Naive thymus-derived CD4-positive, alpha-beta T cell (primary cell): ENCODE results near the gene SHB. TPM values are rescaled to one million over a fixed set of nuclear protein-coding genes. Genes with fewer than 3 reads are reported as not detected.

ENCODE experiments used
- ATAC-seq: fragments of 150-1000 bp; cut with Tn5 transposase; 2 replicates; pipeline ENCODE4 v1.10.0; 2021; ENCODE audit warnings: mild to moderate bottlenecking, moderate library complexity
- CTCF ChIA-PET: fragments of 350-600 bp; sonication (Branson Sonifier 250); formaldehyde crosslinking; loops from one replicate; lab custom pipeline; 2021; ENCODE audit warnings: antibody characterized with exemption; lab: Charles Lee
- POLR2A ChIA-PET: fragments of 350-600 bp; sonication (Branson Sonifier 250); formaldehyde crosslinking; loops from one replicate; lab custom pipeline; 2021; ENCODE audit warnings: antibody characterized with exemption, inconsistent platforms; lab: Charles Lee
- DNase-seq, 9 donors: peaks; one replicate each; pipeline versions ENCODE4 v3.0.0 to v3.0.0-alpha.2; 2020 to 2022; ENCODE audit warnings: mixed read lengths in 1 of 9
- H3K27ac ChIP-seq: one replicate; pipeline ENCODE4 v1.7.0; 2013; ENCODE audit warnings: mild to moderate bottlenecking, low read depth, low read length, moderate library complexity
- H3K27me3 ChIP-seq, 2 donors: one replicate each; pipeline ENCODE4 v1.7.0; 2013; ENCODE audit warnings: low read length in 2 of 2, mild to moderate bottlenecking in 2 of 2, moderate library complexity in 2 of 2; ENCODE audit not compliant: control insufficient read depth in 2 of 2, insufficient read depth in 2 of 2
- H3K36me3 ChIP-seq, 3 experiments: 1 replicate in 2 of 3; 2 replicates in 1 of 3; pipeline ENCODE4 v1.7.0; 2013; ENCODE audit warnings: low read length in 3 of 3, mild to moderate bottlenecking in 3 of 3, moderate library complexity in 1 of 3; ENCODE audit not compliant: insufficient read depth in 3 of 3, control insufficient read depth in 2 of 3
- H3K4me1 ChIP-seq, 2 donors: one replicate each; pipeline ENCODE4 v1.7.0; 2013; ENCODE audit warnings: low read length in 2 of 2, mild to moderate bottlenecking in 2 of 2, moderate library complexity in 1 of 2; ENCODE audit not compliant: control insufficient read depth in 2 of 2, insufficient read depth in 2 of 2
- H3K4me3 ChIP-seq: 2 replicates; pipeline ENCODE4 v1.7.0; 2013; ENCODE audit warnings: mild to moderate bottlenecking, low read length
- H3K9me3 ChIP-seq, 3 experiments: 1 replicate in 2 of 3; 2 replicates in 1 of 3; pipeline ENCODE4 v1.7.0; 2013; ENCODE audit warnings: low read length in 3 of 3; ENCODE audit not compliant: control insufficient read depth in 2 of 3
- H3K27ac Mint-ChIP-seq, 9 donors: one replicate each; pipeline ENCODE4 v1.8.0; 2020 to 2022; ENCODE audit warnings: mixed read lengths in 9 of 9, mild to moderate bottlenecking in 8 of 9, moderate library complexity in 5 of 9, inconsistent platforms in 2 of 9
- H3K27me3 Mint-ChIP-seq, 5 donors: one replicate each; pipeline ENCODE4 v1.8.0; 2021 to 2022; ENCODE audit warnings: mixed read lengths in 5 of 5, mild to moderate bottlenecking in 1 of 5
- H3K36me3 Mint-ChIP-seq, 5 donors: one replicate each; pipeline ENCODE4 v1.8.0; 2020 to 2022; ENCODE audit warnings: mixed read lengths in 5 of 5, mild to moderate bottlenecking in 3 of 5, inconsistent platforms in 1 of 5
- H3K4me1 Mint-ChIP-seq, 7 donors: one replicate each; pipeline ENCODE4 v1.8.0; 2020 to 2022; ENCODE audit warnings: mixed read lengths in 7 of 7, mild to moderate bottlenecking in 3 of 7, inconsistent platforms in 1 of 7
- H3K4me3 Mint-ChIP-seq, 10 donors: one replicate each; pipeline ENCODE4 v1.8.0; 2020 to 2022; ENCODE audit warnings: mild to moderate bottlenecking in 10 of 10, mixed read lengths in 10 of 10, moderate library complexity in 6 of 10, inconsistent platforms in 2 of 10
- H3K9me3 Mint-ChIP-seq, 11 donors: one replicate each; pipeline ENCODE4 v1.8.0; 2020 to 2022; ENCODE audit warnings: mixed read lengths in 11 of 11, mild to moderate bottlenecking in 4 of 11, inconsistent platforms in 1 of 11, moderate library complexity in 1 of 11
- intact Hi-C, 2 donors: fragments of 100-400 bp; cut with micrococcal nuclease; formaldehyde crosslinking; loops; one replicate each; pipeline ENCODE4 v1.15.1; 2023
- polyA plus RNA-seq, 2 donors: library from polyadenylated mRNA; unstranded; fragments of 300-500 nt; fragmentation: Illumina TruSeq; gene quantifications; one replicate each; pipeline ENCODE4 v1.2.3, GENCODE V29; 2021
- total RNA-seq, 6 experiments: library from RNA in 5 of 6; stranded (reverse) in 5 of 6; gene quantifications; 1 replicate in 5 of 6; 2 replicates in 1 of 6; pipeline ENCODE4 v1.2.3 and lab custom pipeline; 2021 to 2026

The SHB gene
- total and polyA plus RNA-seq, 7 experiments from 2014 or later, result 0.15 to 2.0 (median 0.68) TPM

GRCh38 chr9:37938121-37938891, 130.7 kb downstream of the SHB start:
- no peak overlapping the region for H3K27ac ChIP-seq
- POLR2A ChIA-PET, result interaction anchor here (0.6 kb wide), 1 partner anchor 118 kb away, joined by 6 read pairs; no protein-coding TSS in a partner anchor
- no peaks in the 10 kb centered on the region for H3K27me3 ChIP-seq
- H3K4me3 ChIP-seq, result no peak overlapping the region
- Mint-ChIP-seq H3K4me1 (no peaks in the 10 kb centered on the region), H3K27ac (no peak overlapping the region), H3K27me3 (no peaks in the 10 kb centered on the region), H3K36me3 (no peaks in the 10 kb centered on the region), H3K9me3 (no peaks in the 10 kb centered on the region), H3K4me3 (no peak overlapping the region)
- H3K36me3 ChIP-seq, result no peaks in the 10 kb centered on the region
- CTCF ChIA-PET, result no interaction called here
- no peaks in the 10 kb centered on the region for H3K4me1 ChIP-seq
- H3K9me3 ChIP-seq, result no peaks in the 10 kb centered on the region
- ATAC-seq, result no peak
- DNase-seq, result no peak
- intact Hi-C loops, result no loop called here

GRCh38 chr9:37937366-37937765, 131.7 kb downstream of the SHB start:
- Mint-ChIP-seq H3K4me1 (no peaks in the 10 kb centered on the region), H3K27ac (no peak overlapping the region), H3K27me3 (no peaks in the 10 kb centered on the region), H3K9me3 (no peaks in the 10 kb centered on the region), H3K4me3 (no peak overlapping the region), H3K36me3 (no peaks in the 10 kb centered on the region)
- Histone ChIP-seq H3K4me1 (no peaks in the 10 kb centered on the region), H3K27me3 (no peaks in the 10 kb centered on the region), H3K27ac (no peak overlapping the region), H3K36me3 (no peaks in the 10 kb centered on the region), H3K4me3 (no peak overlapping the region), H3K9me3 (no peaks in the 10 kb centered on the region)
- ATAC-seq (no peak), DNase-seq (no peak)
- POLR2A ChIA-PET, result no interaction called here
- CTCF ChIA-PET, result no interaction called here
- intact Hi-C loops, result no loop called here

GRCh38 chr9:37936965-37937364, 132.1 kb downstream of the SHB start:
- Histone ChIP-seq H3K36me3 (no peaks in the 10 kb centered on the region), H3K4me1 (no peaks in the 10 kb centered on the region), H3K27me3 (no peaks in the 10 kb centered on the region), H3K9me3 (no peaks in the 10 kb centered on the region), H3K27ac (no peak overlapping the region), H3K4me3 (no peak overlapping the region)
- Mint-ChIP-seq H3K27me3 (no peaks in the 10 kb centered on the region), H3K36me3 (no peaks in the 10 kb centered on the region), H3K4me1 (no peaks in the 10 kb centered on the region), H3K4me3 (no peak overlapping the region), H3K27ac (no peak overlapping the region), H3K9me3 (no peaks in the 10 kb centered on the region)
- DNase-seq, result no peak
- intact Hi-C loops, result no loop called here
- no peak for ATAC-seq
- ChIA-PET POLR2A (no interaction called here), CTCF (no interaction called here)

- POLR2A ChIA-PET, result no interaction called here
- H3K36me3 Mint-ChIP-seq, result no peaks in the 10 kb centered on the region
- no peak overlapping the region for H3K27ac Mint-ChIP-seq
- no peaks in the 10 kb centered on the region for H3K9me3 ChIP-seq
- H3K27me3 Mint-ChIP-seq, result no peaks in the 10 kb centered on the region
- H3K4me1 ChIP-seq, result no peaks in the 10 kb centered on the region
- H3K4me1 Mint-ChIP-seq, result no peaks in the 10 kb centered on the region
- intact Hi-C loops, result no loop called here
- H3K4me3 ChIP-seq, result no peak overlapping the region
- ATAC-seq (no peak), DNase-seq (no peak)
- H3K9me3 Mint-ChIP-seq, result no peaks in the 10 kb centered on the region
- H3K4me3 Mint-ChIP-seq, result no peak overlapping the region
- no peaks in the 10 kb centered on the region for H3K27me3 ChIP-seq
- no peaks in the 10 kb centered on the region for H3K36me3 ChIP-seq
- CTCF ChIA-PET, result no interaction called here
- H3K27ac ChIP-seq, result no peak overlapping the region
Measured at GRCh38 chr9:37936376-37936775, 132.7 kb downstream of the SHB start.

GRCh38 chr9:37935096-37935495, 133.9 kb downstream of the SHB start:
- DNase-seq (no peak), ATAC-seq (no peak)
- ChIA-PET POLR2A (no interaction called here), CTCF (interaction anchor here (0.7 kb wide), 1 partner anchor 54 kb away, joined by 3 read pairs; no protein-coding TSS in a partner anchor)
- no peaks in the 10 kb centered on the region for H3K27me3 ChIP-seq
- no peak overlapping the region for H3K4me3 ChIP-seq
- H3K36me3 Mint-ChIP-seq, result no peaks in the 10 kb centered on the region
- intact Hi-C loops, result no loop called here
- no peaks in the 10 kb centered on the region for H3K36me3 ChIP-seq
- no peaks in the 10 kb centered on the region for H3K27me3 Mint-ChIP-seq
- no peak overlapping the region for H3K27ac ChIP-seq
- no peaks in the 10 kb centered on the region for H3K4me1 Mint-ChIP-seq
- H3K27ac Mint-ChIP-seq, result no peak overlapping the region
- H3K9me3 ChIP-seq, result no peaks in the 10 kb centered on the region
- H3K4me1 ChIP-seq, result no peaks in the 10 kb centered on the region
- no peak overlapping the region for H3K4me3 Mint-ChIP-seq
- H3K9me3 Mint-ChIP-seq, result no peaks in the 10 kb centered on the region

- peaks cover 0 to 3% (median 0%) of the 10 kb centered on the region in 7 donors for H3K4me1 Mint-ChIP-seq
- Histone ChIP-seq H3K9me3 (no peaks in the 10 kb centered on the region), H3K27me3 (no peaks in the 10 kb centered on the region), H3K4me1 (no peaks in the 10 kb centered on the region), H3K4me3 (no peak overlapping the region), H3K27ac (no peak overlapping the region), H3K36me3 (no peaks in the 10 kb centered on the region)
- no peak for ATAC-seq
- H3K27me3 Mint-ChIP-seq, result no peaks in the 10 kb centered on the region
- intact Hi-C loops, result no loop called here
- CTCF ChIA-PET, result no interaction called here
- H3K9me3 Mint-ChIP-seq, result no peaks in the 10 kb centered on the region
- DNase-seq, result no peak
- no peak overlapping the region for H3K27ac Mint-ChIP-seq
- H3K36me3 Mint-ChIP-seq, result no peaks in the 10 kb centered on the region
- POLR2A ChIA-PET, result no interaction called here
- no peak overlapping the region for H3K4me3 Mint-ChIP-seq
Measured at GRCh38 chr9:37931592-37931991, 137.4 kb downstream of the SHB start.

- Mint-ChIP-seq H3K27ac (no peak overlapping the region), H3K4me3 (no peak overlapping the region), H3K36me3 (no peaks in the 10 kb centered on the region), H3K9me3 (no peaks in the 10 kb centered on the region), H3K4me1 (peaks cover 0 to 3% (median 0%) of the 10 kb centered on the region in 7 donors), H3K27me3 (no peaks in the 10 kb centered on the region)
- H3K4me1 ChIP-seq, result no peaks in the 10 kb centered on the region
- H3K27me3 ChIP-seq, result no peaks in the 10 kb centered on the region
- intact Hi-C loops, result no loop called here
- H3K36me3 ChIP-seq, result no peaks in the 10 kb centered on the region
- H3K4me3 ChIP-seq, result no peak overlapping the region
- no peak overlapping the region for H3K27ac ChIP-seq
- DNase-seq, result no peak
- ChIA-PET POLR2A (no interaction called here), CTCF (no interaction called here)
- H3K9me3 ChIP-seq, result no peaks in the 10 kb centered on the region
- ATAC-seq, result no peak
Measured at GRCh38 chr9:37929441-37929895, 139.6 kb downstream of the SHB start.
